CD4-positive, alpha-beta T cell treated with Interleukin-2 at 100 ng/mL for 4 hours (primary cell): ENCODE data around the gene ACSM3.
A peak's percentile ranks its signal among the peaks of the same experiment; 100 is the strongest.
"Not testable (repeated sequence)": the region's sequence is repeated elsewhere in the genome, so short reads cannot be mapped to it uniquely, and the experiment has no call there.

Source experiments
- DNase-seq: peaks from one replicate; pipeline ENCODE4 v3.0.0-alpha.2; 2020; ENCODE audit warnings: low spot score

Gene ACSM3, protein sequence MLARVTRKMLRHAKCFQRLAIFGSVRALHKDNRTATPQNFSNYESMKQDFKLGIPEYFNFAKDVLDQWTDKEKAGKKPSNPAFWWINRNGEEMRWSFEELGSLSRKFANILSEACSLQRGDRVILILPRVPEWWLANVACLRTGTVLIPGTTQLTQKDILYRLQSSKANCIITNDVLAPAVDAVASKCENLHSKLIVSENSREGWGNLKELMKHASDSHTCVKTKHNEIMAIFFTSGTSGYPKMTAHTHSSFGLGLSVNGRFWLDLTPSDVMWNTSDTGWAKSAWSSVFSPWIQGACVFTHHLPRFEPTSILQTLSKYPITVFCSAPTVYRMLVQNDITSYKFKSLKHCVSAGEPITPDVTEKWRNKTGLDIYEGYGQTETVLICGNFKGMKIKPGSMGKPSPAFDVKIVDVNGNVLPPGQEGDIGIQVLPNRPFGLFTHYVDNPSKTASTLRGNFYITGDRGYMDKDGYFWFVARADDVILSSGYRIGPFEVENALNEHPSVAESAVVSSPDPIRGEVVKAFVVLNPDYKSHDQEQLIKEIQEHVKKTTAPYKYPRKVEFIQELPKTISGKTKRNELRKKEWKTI

DNA sequence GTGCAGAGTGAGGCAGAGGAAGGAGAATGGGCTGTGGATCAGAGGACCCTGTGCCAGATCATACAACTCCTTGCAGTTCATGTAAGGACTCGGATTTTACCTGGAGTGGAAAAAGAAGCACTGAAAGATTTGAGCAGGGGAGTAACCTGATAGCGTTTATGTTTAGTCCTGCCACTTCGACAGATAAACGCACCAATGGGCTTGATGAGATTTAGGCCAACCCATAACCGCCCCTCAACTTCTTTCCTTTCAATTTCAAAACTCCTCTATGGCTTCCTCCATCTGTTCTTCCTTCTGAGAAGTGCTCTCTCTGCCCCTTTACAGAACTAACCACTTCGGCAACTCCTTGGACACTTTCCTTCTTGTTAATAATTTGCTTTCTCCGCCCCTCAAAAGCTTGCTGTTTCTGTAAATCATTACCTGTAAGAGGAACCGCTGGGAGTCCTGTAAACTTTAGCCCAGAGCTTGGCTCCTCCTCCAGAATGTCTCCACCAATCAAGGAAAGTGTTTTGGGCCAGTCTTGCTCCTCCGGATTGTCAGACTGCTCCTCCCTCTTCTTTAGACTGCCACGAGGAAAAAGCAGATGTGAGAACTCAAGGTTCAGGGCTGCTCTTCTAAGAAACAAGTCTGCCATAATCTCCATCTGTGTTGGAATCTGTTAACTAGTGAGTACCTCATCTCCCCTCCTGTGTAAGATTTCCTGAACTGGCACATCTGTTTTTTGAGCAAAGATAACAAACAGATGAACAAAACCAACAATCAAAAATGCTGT is at the start of gene ACSM3:
TSS of gene ACSM3 (plus strand) at position 554 of the 772 bp plus-strand sequence. CDS start 6,021 bp downstream, outside the sequence.
- peak; percentile 85 for DNase-seq

DNA sequence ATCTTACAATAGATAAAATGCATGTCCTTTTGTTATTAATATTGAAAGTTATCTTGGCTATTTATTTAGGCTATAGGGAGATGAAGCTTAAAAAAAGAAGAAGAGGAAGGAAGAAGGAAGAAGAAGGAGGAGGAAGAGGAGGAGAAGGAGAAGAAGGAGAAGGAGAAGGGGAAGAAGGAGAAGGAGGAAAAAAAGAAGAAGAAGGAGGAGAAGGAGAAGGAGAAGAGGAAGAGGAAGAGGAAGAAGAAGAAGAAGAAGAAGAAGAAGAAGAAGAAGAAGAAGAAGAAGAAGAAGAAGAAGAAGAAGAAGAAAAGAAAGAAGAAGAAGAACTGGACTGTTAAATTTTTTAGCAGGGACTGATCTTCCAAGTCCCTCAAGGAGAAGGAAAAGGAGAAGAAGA is 46.1 kb upstream of the ACSM3 start:
- DNase-seq = not testable (repeated sequence)

DNA sequence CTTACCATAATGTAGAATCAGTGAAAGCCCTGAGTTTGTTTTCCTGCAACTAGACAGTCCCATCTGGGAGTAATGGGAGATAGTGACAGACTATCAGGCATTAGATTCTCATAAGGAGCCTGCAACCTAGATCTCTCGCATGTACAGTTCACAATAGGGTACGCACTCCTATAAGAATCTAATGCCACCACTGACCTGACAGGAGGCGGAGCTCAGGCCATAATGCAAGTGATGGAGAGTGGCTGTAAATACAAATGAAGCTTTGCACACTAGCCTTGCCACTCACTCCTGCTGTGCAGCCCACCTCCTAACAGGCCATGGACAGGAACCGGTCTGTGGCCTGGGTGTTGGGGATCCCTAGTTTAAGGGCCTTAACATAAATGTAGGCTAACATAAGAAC is 43.6 kb upstream of the ACSM3 start:
- no peak for DNase-seq

DNA sequence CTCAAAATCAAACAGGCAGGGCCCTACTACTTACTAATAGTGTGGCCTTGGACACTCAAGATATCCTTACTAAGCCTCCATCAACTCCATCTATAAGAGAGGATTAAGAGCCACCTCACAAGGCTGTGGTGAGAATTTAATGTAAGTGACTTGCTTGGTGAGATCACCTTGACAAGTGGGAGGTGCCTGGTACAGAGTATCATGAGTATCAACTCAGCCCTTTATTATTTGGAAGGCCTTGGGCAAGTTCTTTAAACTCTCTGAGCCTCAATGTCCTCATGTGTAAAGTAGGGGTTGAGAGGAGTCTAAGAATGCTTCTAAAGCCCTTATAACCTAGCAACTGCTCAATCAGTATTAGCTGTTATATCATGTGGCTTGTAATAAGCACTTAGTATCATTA is 37.2 kb upstream of the ACSM3 start:
- no peak for DNase-seq

DNA sequence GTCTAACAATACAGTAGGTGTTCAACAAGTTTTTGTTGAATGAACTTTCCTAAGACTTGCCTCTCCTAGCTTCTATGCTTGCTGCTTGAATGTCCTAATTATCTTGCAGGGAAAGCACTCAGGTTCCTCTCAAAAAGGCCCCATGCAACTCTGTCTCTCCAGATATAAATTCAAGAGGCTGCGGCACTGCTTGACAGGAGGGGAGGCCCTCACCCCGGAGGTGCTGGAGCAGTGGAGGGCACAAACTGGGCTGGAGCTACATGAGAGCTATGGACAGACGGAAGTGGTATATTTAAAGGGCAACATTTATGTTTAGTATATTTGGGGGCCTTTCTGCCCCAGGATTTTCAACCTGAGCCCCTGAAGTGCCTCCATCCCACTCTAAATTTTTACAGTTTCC is 36.6 kb upstream of the ACSM3 start:
- no peak for DNase-seq

DNA sequence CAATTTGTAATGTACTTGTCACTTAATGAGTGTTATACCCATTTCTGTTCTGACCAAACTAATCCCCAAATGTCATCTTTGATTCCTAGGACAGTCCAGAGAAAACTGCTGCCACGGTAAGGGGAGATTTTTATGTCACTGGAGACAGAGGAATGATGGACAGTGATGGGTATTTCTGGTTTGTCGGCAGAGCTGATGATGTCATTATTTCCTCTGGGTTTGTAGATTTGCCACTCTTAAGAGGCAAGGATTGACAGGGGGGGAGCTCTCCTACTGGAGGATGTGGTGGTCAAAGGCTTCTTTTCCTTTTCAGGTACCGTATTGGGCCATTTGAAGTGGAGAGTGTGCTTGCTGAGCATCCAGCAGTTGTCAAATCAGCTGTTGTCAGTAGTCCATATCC is 34.7 kb upstream of the ACSM3 start:
- no peak for DNase-seq

DNA sequence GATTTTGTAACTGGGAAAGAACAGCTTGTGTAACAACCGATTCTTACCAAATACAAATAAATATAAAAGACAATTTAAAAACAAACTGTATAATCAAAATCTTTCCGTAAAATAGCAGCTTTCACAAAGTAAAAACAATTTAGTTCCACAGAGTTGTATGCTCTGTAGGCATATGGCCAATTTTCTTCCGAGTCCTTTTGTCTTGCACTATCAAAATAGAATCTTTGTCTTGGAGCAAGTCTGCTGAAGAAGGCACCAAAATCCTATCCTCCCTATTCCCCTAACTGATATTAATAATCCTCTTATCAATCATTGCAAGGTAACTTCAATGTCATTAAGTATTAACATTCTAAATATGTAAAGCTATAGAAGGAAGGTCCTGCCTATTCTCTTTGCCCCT is 29.8 kb upstream of the ACSM3 start:
- DNase-seq = no peak

DNA sequence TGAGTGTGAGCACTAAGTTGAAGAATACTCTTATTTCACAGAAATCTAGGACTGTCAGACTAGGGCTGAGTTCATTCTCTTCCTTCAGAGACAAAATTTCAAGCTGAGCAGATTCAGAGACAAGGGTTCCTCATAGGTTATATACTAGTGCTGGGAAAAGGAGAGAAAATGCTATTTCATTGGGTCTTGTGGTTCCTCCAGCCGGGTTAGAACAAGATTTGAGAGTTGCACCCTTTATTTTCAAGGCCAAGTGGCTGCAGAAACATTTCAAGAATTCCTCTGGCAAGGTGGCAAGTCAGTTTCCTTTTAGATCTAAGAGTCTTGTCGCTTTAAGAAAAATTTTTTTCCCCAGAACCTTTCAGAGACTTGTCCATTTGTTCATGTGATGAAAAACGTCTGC is 29.0 kb upstream of the ACSM3 start:
- DNase-seq = no peak

DNA sequence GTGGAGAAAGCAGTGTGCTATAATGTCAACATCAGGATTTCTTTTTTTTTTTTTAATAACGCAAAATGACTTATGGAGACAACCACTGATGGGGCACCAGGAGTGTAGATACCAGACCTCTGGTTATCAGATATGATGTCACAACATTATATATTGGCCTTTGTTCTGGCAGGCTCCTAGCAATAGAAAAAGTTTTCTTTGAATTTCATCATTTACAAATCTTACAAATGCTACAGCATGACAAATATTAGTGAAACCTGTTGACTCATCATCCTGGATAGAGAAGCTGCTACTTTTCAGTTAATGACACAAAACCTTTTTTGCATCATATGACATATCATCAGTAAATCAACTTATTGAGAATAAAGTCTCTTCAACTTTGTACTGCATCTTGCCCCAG is 28.3 kb upstream of the ACSM3 start:
- no peak for DNase-seq

DNA sequence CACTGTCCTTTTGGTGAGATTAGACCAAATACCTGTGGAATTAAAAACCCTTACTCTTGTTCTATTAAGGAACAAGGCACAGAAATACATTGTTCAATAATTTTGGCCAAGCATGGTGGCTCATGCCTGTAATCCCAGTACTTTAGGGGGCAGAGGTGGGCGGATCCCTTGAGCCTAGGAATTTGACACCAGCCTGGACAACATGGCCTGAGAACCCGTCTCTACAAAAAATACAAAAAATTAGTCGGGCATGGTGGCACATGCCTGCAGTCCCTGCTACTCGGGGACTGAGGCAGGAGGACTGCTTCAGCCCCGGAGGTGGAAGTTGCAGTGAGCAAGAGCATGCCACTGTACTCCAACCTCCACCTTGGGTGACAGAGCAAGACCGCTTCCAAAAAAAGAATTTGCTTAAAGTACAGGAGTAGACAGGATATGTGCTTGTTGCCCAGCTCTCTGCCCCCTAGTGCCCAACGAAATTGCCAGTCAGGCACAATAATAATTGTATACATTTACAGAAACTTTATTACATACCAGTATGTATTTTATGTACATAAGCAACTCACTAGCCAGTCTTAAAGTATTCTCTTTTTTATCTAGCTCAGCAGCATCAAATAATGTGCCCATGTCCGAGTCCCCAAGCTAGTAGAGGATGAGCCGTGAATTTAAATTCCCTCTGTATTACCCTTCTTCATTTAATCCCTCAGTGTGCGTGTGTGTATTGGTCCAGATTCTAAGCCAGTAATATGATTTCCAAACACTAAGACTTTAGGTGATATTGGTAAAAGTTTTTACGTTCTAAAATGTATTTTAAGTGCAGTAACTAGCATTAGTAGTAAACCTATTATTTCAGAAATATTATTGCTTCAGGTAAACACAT is 23.6 kb upstream of the ACSM3 start:
- peak; percentile 27 for DNase-seq

DNA sequence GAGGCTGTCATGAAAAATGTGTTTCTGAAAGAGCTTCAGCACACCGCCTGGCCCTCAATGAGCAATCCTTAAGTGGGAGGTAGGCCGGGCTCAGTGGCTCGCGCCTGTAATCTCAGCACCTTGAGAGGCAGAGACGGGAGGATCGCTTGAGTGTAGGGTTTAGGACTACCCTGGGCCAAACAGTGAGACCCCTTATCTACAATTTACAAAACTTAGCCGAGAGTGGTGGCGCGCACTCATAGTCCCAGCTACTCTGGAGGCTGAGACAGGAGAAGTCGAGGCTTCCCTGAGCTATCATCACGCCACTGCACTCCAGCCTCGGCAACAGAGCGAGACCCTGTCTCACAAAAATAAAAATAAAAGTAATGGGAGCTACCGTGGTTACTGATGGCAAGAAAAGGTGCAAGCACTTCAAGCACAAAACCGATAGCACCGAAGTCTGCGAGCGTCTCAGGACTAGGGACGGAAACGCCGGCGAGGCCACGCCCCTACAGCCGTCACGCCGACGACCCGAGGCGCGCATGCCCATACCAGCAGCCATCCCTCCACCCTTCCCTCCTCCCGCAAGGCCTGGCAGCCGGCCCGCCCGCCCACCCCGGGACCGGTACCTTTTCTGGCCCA is 22.8 kb upstream of the ACSM3 start:
- DNase-seq = peak; percentile 90

DNA sequence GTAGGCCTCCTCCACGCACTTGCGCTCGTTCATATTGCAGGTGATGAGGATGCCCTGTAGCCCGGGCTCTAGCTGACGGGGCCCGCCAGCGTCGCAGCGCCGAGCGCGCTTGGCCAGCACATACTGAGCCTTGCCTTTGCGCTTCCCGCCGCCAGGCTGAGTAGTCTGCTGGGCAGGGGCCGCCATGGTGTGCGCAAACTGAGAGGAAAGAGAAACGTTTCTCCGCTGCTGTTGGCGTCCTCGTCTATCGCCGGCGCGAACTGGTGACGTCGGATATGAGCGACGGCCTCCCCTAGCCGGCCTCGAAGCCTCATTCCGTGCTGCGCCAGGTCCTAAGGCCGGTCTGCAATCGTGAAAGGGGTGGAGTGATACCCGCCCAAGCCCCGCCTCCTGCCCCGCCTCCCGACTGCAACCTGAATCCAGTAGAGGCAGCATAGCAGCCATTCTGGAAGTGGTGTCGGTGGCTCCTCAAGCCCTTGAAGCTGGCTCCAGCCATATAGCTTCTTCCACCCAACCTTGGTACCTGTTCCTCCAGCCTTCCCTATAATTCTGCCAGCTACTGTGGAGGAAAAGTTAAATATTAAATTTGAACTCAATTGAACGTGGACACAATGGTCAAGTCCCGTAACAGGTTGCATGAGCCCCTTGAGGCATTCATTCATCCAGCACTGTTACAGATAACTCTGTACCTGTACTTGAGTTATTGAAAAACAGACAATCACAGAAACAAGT is 22.1 kb upstream of the ACSM3 start, which contains the start of gene THUMPD1:
TSS of gene THUMPD1 (minus strand) at position 265 of the 732 bp plus-strand sequence. CDS start at position 186, 79 bp downstream.
- DNase-seq = peak; percentile 98

DNA sequence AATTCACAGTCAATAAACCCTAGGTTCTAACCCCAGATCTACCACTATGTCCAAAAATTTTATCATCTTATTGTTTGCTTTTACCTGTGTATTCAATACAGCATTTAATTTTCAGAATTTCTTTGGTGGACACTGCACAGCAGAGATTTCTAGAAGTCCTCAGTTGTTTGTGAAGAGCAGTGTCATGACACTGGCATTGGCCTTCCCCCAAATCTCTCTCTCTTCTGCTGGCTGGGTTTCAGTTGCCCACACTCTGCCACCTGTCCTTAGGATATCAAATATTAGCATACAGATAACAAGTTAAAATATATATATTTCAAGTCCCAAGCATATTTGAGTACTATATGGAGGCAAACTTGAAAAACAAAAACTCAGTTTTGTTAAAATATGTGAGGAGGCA is 20.2 kb upstream of the ACSM3 start:
- DNase-seq = no peak

DNA sequence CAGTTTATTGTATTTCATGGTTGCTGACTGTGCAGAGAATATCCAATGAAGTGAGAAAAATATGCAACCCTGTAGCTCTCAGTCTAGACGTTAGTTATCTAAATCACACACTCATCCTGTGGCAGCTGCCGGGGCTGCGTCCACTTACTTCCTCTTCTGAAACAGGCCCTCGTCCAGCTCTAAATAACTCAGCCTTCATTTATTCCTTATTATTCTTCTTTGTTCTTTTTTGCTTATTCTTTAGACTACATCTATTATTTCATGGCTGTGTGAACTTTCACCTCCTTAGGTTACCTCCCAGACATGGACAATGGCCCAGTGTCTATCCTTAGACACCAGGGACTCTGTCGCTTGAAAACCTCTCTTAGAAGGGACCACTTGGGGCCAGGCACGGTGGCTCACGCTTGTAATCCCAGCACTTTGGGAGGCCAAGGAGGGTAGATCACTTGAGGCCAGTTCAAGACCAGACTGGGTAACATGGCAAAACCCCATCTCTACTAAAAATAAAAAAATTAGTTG is 18.8 kb upstream of the ACSM3 start:
- no peak for DNase-seq

DNA sequence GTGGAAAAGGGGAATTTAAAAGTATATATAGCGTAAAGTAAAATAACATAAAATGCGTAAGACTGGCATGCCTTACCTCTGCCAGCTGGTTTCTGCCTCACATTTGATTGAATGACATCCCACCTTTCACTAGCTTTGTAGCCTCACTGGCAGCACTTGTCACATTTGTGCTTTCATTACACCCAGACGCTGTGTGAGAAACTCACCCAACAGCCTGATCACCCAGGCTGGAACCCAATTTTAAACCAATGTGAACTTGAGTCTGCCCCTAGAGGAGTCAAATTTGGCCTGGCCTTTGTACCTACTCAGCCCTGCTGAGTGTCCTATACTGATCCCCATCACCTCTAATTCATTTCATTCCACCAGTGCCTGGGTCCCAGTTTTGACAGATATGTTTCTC is 17.4 kb upstream of the ACSM3 start:
- DNase-seq = no peak

DNA sequence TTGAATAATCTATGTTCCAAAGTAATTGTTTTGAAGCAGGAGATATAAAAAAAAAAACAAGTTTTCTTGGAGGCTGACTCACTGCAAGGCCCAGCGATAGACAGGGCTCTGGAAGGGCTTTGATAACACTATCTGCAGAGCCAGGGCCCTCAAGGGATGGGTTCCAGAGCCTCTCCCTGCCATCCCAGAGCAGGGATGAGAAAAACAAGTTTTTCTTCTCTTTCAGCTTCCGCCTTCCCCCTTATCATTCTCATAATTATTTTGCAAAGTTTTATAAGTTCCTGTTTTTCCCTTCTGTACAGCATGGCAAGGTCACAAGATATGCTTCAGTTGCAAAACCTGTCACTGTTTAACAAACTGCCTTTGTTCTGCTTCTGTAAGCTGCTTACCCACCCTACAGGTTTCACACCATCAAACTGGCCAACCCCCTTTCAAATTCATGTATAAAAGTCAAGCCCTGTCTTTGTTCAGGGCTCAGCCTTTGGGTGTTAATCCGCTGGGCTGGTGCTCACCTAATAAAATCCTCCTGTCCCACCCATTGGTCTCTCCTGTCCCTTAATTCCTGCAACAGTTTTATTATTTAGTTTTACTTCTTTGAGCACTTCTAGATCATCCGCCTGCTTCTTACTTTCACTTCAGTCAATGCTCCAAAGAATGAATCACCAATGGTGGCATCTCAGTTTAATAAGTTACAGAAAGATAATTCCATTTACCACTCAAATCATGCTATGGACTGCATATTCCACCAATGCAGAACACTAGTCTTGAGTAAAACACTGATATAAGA is 16.6 kb upstream of the ACSM3 start:
- no peak for DNase-seq

DNA sequence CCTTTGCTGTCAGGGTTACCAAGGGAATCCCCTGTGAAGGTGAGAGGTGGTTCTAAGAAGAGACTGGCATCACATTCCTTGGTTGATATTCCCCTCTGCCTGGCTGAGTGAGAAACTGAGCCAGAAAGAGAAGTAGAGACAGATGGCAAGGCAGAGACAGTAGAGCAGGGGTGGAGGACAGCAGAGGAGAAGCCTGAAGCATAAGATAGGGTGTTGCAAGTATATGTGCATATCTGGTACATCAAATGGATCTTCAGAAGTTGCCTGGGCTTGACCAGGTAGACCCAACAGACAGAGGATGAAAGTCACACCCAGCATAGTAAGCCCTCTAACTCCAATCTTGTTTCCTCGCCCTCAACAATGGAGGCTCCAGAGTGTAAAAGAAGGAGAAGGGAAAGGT is 14.3 kb upstream of the ACSM3 start:
- no peak for DNase-seq

DNA sequence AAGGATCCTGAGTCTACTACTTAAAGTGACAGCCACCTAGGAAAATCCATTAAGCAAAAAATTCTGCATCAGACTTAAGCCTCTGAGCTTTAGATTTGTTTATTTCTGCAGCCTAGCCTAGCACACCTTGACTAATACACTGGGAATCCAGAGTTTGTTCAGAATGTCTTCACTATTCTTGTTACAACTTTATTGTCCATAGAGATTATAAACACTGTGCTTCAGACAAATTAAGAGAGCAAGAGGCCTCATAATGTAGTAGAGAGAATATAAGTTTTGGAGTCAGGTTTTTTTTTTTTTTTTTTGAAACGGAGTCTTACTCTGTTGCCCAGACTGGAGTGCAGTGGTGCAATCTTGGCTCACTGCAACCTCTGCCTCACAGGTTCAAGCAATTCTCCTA is 13.3 kb upstream of the ACSM3 start:
- no peak for DNase-seq

DNA sequence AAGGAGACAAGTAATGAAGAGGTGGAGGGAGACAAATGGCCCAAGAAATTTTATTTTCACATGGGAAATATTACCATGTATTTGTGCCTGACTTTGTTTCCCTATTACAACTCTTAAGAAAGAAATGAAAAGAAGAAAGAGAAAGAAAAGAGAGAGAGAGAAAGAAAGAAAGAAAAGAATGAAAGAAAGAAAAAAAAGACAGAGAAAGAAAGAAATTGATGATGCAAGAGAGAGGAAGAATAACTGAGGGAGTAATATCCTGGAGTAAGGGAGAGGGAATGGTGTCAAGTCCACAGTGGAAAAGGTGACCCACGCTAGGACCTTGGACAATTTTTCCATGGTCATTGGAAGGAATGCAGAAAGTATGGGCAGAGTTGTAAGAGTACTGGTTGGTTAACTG is 10.1 kb upstream of the ACSM3 start:
- no peak for DNase-seq

DNA sequence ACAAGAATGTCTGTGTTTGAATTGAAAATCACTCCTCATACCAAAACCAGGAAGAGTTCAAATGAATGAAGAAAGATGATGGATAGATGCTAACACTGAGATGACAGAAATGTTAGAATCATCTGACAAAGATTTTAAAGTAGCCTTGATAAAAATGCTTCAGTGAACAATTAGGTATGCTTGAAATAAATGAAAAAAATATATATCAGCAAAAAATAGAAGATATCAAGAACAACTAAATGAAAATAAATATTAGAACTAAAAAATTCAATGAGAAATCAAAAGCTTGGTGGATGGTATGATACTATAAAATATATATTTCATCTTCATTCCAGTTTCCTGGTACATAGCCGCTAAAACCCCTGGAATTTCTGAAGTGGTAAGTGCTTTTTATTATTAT is 8.6 kb upstream of the ACSM3 start:
- no peak for DNase-seq
